ENCODE measurements around the gene GFOD1.

DNA sequence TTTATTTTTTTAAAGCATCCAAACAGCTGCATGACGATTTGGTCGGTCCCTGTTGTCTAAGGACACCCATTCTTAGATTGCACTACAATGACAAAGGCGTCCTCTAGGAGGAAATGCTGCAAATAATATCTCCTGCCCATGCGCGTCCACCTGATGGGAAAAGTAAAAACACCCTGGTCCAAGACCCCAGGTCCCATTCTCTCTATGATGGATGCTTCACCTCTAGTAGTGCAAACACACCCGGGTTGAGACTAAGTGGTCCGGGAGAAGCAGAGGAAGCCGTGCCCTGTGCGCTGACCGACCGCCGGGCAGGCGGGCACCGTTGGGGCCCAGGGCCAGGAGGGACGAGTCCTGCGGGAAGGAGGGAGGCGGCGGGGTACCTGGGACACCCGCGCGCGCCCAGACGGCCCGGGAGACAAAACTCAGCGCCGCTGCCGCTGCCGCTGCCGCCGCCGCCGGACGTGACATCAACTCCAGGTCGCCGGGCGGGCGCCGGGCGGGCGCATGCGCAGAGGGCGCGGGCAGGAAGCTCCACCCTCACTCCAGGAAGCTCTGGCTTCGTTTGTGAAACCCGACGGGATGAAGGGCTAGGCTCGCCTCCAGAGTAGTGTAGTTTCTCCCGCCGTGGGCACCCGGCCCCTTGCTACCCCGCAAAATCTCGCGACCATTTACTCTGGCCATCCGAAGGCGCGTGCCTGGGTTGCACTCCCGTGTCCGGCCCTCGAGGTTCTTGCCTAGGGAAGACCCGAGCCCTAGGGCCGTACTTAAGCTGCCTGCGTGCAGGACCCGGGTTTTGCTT is 159.1 kb downstream of the GFOD1 start, which contains the start of gene TBC1D7:
- TF ChIP-seq, protein P1, sequence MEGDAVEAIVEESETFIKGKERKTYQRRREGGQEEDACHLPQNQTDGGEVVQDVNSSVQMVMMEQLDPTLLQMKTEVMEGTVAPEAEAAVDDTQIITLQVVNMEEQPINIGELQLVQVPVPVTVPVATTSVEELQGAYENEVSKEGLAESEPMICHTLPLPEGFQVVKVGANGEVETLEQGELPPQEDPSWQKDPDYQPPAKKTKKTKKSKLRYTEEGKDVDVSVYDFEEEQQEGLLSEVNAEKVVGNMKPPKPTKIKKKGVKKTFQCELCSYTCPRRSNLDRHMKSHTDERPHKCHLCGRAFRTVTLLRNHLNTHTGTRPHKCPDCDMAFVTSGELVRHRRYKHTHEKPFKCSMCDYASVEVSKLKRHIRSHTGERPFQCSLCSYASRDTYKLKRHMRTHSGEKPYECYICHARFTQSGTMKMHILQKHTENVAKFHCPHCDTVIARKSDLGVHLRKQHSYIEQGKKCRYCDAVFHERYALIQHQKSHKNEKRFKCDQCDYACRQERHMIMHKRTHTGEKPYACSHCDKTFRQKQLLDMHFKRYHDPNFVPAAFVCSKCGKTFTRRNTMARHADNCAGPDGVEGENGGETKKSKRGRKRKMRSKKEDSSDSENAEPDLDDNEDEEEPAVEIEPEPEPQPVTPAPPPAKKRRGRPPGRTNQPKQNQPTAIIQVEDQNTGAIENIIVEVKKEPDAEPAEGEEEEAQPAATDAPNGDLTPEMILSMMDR (IDR thresholded peaks at IDR 0.05) = peak in 1 of 4 experiments; percentile 11
- TF ChIP-seq EP300 (IDR thresholded peaks at IDR 0.05) (no peak), POLR2AphosphoS5 (IDR thresholded peaks at IDR 0.05) (peak; percentile 82)

Data from gastroesophageal sphincter (tissue), 3 donors.